Activated T-cell treated with anti-CD3 and anti-CD28 coated beads, Interleukin-2, amount 50 U/mL, for 24 hours (primary cell): ENCODE data around the gene SFSWAP.

Experiments
- DNase-seq: peaks from one replicate; pipeline ENCODE4 v3.0.0-alpha.2; 2020
- H3K27ac Mint-ChIP-seq: 2 replicates; pipeline ENCODE4 v1.8.0; 2020; ENCODE audit warnings: mild to moderate bottlenecking, mixed read lengths
- H3K27me3 Mint-ChIP-seq: 2 replicates; pipeline ENCODE4 v1.8.0; 2020; ENCODE audit warnings: mixed read lengths
- H3K36me3 Mint-ChIP-seq: 2 replicates; pipeline ENCODE4 v1.8.0; 2020; ENCODE audit warnings: low read depth, mixed read lengths
- H3K4me1 Mint-ChIP-seq: 2 replicates; pipeline ENCODE4 v1.8.0; 2020; ENCODE audit warnings: low read depth, mixed read lengths
- H3K4me3 Mint-ChIP-seq: 2 replicates; pipeline ENCODE4 v1.8.0; 2020; ENCODE audit warnings: mild to moderate bottlenecking, moderate library complexity, mixed read lengths
- H3K9me3 Mint-ChIP-seq: 2 replicates; pipeline ENCODE4 v1.8.0; 2020; ENCODE audit warnings: mixed read lengths

The SFSWAP gene

GRCh38 chr12:131833896-131834641 lies 123.2 kb downstream of the SFSWAP start:
- Mint-ChIP-seq H3K4me3 (no peak overlapping the region), H3K27ac (no peak overlapping the region), H3K36me3 (no peaks in the 10 kb centered on the region), H3K4me1 (peaks cover 12% of the 10 kb centered on the region), H3K9me3 (no peaks in the 10 kb centered on the region), H3K27me3 (peaks cover 32% of the 10 kb centered on the region)
- no peak for DNase-seq

DNA sequence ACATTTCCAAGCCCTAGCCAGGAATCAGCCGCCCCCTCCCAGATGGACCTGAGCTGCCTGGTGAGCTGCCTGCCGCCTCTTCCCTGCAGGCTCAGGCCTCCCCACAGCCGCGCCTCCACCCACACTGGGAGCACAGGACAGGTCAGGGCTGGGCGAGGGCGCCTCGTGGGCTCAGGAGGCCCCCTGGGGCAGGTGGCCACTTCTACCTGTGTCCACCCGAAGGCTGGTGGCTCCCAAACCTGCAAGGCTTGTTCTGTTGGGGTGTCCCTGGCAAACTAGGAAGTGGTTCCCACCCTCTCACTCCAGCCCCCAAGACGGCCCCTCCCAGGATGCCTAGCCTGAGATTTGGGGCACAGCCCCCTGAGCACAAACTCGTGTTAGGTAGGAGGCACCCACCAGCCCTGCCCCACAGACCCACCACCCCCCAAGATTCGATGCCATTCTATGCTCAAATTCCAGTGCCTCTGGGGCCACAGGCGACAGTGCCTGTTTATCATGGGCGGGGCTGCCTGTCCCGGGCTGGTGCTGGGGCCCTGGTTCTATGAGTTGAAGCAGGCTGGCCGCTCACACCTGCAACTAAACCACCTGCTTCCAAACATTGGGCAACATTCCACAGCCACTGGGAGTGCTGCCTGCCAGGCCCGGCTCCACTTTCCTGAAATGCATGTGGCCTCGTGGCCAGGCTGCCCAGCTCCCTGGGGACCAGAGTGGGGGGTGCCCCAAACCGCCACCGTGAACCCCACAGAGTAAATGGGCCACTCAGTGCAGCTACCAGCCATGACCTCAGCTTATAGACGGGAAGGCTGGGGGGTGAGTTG lies 124.1 kb downstream of the SFSWAP start:
- no peaks in the 10 kb centered on the region for H3K9me3 Mint-ChIP-seq
- H3K36me3 Mint-ChIP-seq, result no peaks in the 10 kb centered on the region
- H3K4me1 Mint-ChIP-seq, result peaks cover 6% of the 10 kb centered on the region
- peaks cover 23% of the 10 kb centered on the region for H3K27me3 Mint-ChIP-seq
- no peak overlapping the region for H3K4me3 Mint-ChIP-seq
- no peak overlapping the region for H3K27ac Mint-ChIP-seq
- DNase-seq, result no peak

- no peak for DNase-seq
- H3K4me3 Mint-ChIP-seq, result no peak overlapping the region
Measured at GRCh38 chr12:131835616-131836171, 124.8 kb downstream of the SFSWAP start.

DNA sequence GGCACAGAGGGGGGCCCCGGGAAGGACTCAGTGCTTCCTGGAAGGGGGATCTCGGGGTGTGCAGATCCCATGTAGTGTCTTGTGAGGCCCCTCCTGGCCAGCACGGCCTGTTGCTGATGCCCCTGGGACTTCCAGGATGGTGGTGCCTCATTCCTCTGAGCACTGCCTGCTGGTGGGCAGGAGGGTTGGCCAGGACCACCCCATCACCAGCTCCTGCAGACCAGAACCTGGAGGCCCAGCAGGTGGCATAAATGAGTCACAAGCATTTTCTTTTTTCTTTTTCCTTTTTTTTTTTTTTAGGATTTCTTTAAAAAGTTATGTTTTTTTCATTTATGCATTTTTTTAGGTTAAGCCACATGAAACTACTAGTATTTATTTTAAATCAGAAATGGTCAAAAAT lies 125.3 kb downstream of the SFSWAP start:
- no peak for DNase-seq
- no peak overlapping the region for H3K4me3 Mint-ChIP-seq
- peaks cover 2% of the 10 kb centered on the region for H3K4me1 Mint-ChIP-seq

More at GRCh38 chr12:131835616-131836171, 124.8 kb downstream of the SFSWAP start:
- peaks cover 6% of the 10 kb centered on the region for H3K4me1 Mint-ChIP-seq
- H3K27me3 Mint-ChIP-seq, result peaks cover 23% of the 10 kb centered on the region
- no peak overlapping the region for H3K27ac Mint-ChIP-seq
- H3K9me3 Mint-ChIP-seq, result no peaks in the 10 kb centered on the region
- no peaks in the 10 kb centered on the region for H3K36me3 Mint-ChIP-seq

DNA sequence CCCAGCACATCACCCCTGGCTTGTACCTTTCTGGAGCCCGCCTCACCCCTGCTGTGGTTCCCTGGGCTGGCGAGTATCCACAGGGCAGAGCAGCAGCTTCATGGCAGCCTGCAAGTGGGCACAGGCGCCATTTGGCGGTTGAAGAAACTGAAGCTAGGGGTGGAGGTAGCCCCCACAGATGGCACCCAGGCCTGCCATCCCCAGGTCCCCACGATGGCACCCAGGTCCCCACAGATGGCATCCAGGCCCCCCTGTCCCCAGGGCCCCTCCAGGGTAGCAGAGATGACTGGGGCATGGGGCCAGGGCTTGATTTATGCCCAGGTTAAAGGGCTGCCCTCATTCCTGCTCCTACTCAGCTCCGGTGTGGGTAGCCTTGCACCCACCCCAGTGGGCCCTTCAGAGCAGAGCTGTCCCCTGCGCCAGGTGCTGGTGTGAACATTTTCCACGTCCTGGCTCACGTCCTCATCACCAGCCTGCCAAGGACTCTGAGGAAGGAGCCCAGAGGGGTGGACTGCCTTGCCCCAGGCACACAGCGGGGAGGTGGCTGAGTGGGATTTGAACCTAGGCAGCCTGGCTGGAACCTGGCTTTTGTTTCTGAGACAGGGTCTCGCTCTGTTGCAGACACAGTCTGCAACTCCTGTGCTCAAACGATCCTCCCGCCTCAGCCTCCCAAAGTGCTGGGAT lies 126.0 kb downstream of the SFSWAP start:
- H3K36me3 Mint-ChIP-seq, result no peaks in the 10 kb centered on the region
- peaks cover 14% of the 10 kb centered on the region for H3K27me3 Mint-ChIP-seq
- DNase-seq, result no peak
- no peak overlapping the region for H3K4me3 Mint-ChIP-seq
- H3K4me1 Mint-ChIP-seq, result no peaks in the 10 kb centered on the region
- no peak overlapping the region for H3K27ac Mint-ChIP-seq
- H3K9me3 Mint-ChIP-seq, result no peaks in the 10 kb centered on the region

More for the DNA sequence above, 125.3 kb downstream of the SFSWAP start:
- Mint-ChIP-seq H3K27ac (no peak overlapping the region), H3K27me3 (peaks cover 18% of the 10 kb centered on the region), H3K9me3 (no peaks in the 10 kb centered on the region), H3K36me3 (no peaks in the 10 kb centered on the region)

GRCh38 chr12:131840643-131841416 lies 129.9 kb downstream of the SFSWAP start:
- no peak for DNase-seq
- H3K27ac Mint-ChIP-seq, result no peak overlapping the region
- H3K4me3 Mint-ChIP-seq, result no peak overlapping the region
- H3K27me3 Mint-ChIP-seq, result no peaks in the 10 kb centered on the region
- H3K36me3 Mint-ChIP-seq, result no peaks in the 10 kb centered on the region
- H3K9me3 Mint-ChIP-seq, result no peaks in the 10 kb centered on the region
- no peaks in the 10 kb centered on the region for H3K4me1 Mint-ChIP-seq

- no peaks in the 10 kb centered on the region for H3K9me3 Mint-ChIP-seq
- H3K4me1 Mint-ChIP-seq, result no peaks in the 10 kb centered on the region
- H3K27ac Mint-ChIP-seq, result no peak overlapping the region
- DNase-seq, result no peak
- H3K27me3 Mint-ChIP-seq, result no peaks in the 10 kb centered on the region
- no peaks in the 10 kb centered on the region for H3K36me3 Mint-ChIP-seq
- H3K4me3 Mint-ChIP-seq, result no peak overlapping the region
Measured at GRCh38 chr12:131841547-131841946, 130.7 kb downstream of the SFSWAP start.

- no peak for DNase-seq
- Mint-ChIP-seq H3K4me1 (no peaks in the 10 kb centered on the region), H3K27ac (no peak overlapping the region), H3K4me3 (no peak overlapping the region), H3K9me3 (no peaks in the 10 kb centered on the region), H3K27me3 (no peaks in the 10 kb centered on the region), H3K36me3 (no peaks in the 10 kb centered on the region)
Measured at GRCh38 chr12:131842169-131842568, 131.3 kb downstream of the SFSWAP start.

DNA sequence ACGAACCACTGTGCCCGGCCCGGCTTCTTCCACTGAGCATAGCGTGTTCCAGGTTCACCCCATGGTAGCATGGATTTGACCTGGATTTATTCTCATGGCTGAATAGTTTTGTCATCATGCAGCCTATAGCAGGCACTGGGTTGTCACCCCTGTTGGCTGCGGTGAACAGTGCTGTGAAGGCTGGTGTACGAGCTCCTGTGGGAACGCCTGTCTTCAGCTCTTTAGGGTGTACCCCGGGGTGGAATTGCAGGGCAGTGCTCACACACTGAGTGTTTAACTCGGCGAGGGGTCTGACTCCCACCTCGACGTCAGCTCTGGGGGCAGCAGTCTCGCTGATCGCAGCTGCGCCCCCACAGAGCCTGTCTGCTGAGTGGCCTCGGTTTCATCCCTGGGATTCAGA lies 132.6 kb downstream of the SFSWAP start:
- Mint-ChIP-seq H3K4me3 (no peak overlapping the region), H3K4me1 (no peaks in the 10 kb centered on the region), H3K9me3 (no peaks in the 10 kb centered on the region), H3K27ac (no peak overlapping the region), H3K36me3 (no peaks in the 10 kb centered on the region), H3K27me3 (no peaks in the 10 kb centered on the region)
- DNase-seq, result no peak

DNA sequence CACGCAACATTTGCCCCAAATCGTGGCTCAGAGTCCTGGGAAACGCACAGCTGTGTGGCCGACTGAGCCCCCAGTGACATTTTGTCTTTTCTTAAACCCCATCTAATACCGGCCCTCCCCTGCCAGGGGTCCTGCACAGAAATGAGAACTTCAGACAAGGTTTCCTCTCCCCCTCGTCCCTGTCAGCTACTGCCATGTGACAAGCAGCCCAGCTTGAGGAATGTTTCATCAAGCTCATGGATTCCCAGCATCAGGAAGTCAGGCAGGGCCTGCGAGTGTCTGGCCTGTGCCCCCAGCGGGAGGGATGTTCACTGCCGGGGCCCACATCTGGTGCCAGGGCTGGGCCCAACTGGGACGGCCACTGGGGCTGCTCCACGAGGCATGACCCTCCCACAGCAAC lies 133.2 kb downstream of the SFSWAP start:
- Mint-ChIP-seq H3K4me3 (no peak overlapping the region), H3K36me3 (no peaks in the 10 kb centered on the region), H3K27ac (no peak overlapping the region), H3K9me3 (no peaks in the 10 kb centered on the region), H3K27me3 (no peaks in the 10 kb centered on the region), H3K4me1 (no peaks in the 10 kb centered on the region)
- DNase-seq, result no peak

DNA sequence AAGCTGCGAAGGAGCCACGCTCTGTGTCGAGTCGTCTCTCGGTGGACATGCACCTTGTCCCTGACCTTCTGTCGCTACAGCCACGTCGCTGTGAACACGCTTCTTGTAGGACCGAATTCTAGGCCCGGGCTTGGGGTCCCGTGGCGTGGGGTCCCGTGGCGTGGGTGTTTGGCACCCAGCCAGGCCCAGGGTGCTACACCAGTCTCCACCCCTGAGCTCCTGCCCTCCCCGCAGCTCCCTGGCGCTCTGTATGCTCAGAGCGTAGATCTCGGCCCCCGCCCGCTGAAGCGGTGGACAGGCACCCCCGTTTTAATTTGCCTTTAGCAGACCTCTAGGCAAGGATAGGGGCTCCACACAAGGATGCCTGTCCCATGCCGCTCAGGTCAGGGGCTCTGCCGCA lies 133.8 kb downstream of the SFSWAP start:
- no peak for DNase-seq
- Mint-ChIP-seq H3K4me1 (no peaks in the 10 kb centered on the region), H3K27ac (no peak overlapping the region), H3K36me3 (no peaks in the 10 kb centered on the region), H3K27me3 (no peaks in the 10 kb centered on the region), H3K9me3 (no peaks in the 10 kb centered on the region), H3K4me3 (no peak overlapping the region)

GRCh38 chr12:131845121-131845520 lies 134.2 kb downstream of the SFSWAP start:
- H3K27ac Mint-ChIP-seq, result no peak overlapping the region
- no peaks in the 10 kb centered on the region for H3K36me3 Mint-ChIP-seq
- DNase-seq, result no peak
- no peaks in the 10 kb centered on the region for H3K9me3 Mint-ChIP-seq
- H3K27me3 Mint-ChIP-seq, result no peaks in the 10 kb centered on the region
- no peak overlapping the region for H3K4me3 Mint-ChIP-seq
- no peaks in the 10 kb centered on the region for H3K4me1 Mint-ChIP-seq

GRCh38 chr12:131847456-131847855 lies 136.6 kb downstream of the SFSWAP start:
- Mint-ChIP-seq H3K4me3 (no peak overlapping the region), H3K9me3 (no peaks in the 10 kb centered on the region), H3K27me3 (no peaks in the 10 kb centered on the region), H3K4me1 (no peaks in the 10 kb centered on the region), H3K36me3 (no peaks in the 10 kb centered on the region), H3K27ac (no peak overlapping the region)
- DNase-seq, result no peak

DNA sequence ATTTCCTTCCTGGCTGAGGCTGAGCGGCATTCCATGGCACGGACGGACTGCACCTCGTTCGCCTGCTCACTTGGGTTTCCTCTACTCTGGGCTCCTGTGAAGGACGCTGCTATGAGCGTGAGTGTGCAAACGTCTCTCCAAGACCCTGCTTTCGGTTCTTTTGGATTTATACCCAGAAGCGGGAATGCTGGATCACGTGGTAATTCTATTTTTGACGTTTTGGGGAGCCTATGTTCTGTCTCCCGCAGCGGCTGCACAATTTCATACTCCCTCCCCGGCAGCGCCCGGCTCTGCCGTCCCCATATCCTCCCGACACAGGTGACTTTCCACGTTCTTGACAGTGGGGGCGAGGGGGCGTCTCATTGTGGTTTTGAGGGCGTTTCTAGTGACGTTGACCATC lies 137.9 kb downstream of the SFSWAP start:
- Mint-ChIP-seq H3K9me3 (no peaks in the 10 kb centered on the region), H3K36me3 (no peaks in the 10 kb centered on the region), H3K4me1 (peaks cover 2% of the 10 kb centered on the region), H3K27me3 (peaks cover 3% of the 10 kb centered on the region), H3K4me3 (no peak overlapping the region), H3K27ac (no peak overlapping the region)
- DNase-seq, result no peak
